Heart left ventricle (tissue), 16 donors: ENCODE results near the gene EPS8. TPM values are rescaled to one million over a fixed set of nuclear protein-coding genes. Genes with fewer than 3 reads are reported as not detected.

Experiments
- ATAC-seq, 4 donors: fragments of 200-7000 bp; cut with Tn5 transposase; one replicate each; pipeline ENCODE4 v1.9.1; 2020 to 2022; ENCODE audit warnings: moderate library complexity in 4 of 4, mild to moderate bottlenecking in 3 of 4, moderate number of reproducible peaks in 1 of 4
- DNase-seq, 5 donors: peaks; one replicate each; pipeline ENCODE4 v3.0.0-alpha.2; 2020
- H3K27ac ChIP-seq, 12 donors: fragments of 200-600 bp; sonication (generic) in 4 of 12; one replicate each; pipeline versions ENCODE4 v1.5.0 to v1.8.0; 2016 to 2022; ENCODE audit warnings: mild to moderate bottlenecking in 2 of 12
- H3K27me3 ChIP-seq, 9 donors: fragments of 200-600 bp; sonication (generic) in 2 of 9; one replicate each; pipeline versions ENCODE4 v1.5.1 to v1.8.0; 2016 to 2022; ENCODE audit warnings: mild to moderate bottlenecking in 3 of 9
- H3K36me3 ChIP-seq, 9 donors: fragments of 200-600 bp; sonication (generic) in 2 of 9; one replicate each; pipeline versions ENCODE4 v1.5.0 to v1.8.0; 2018 to 2022; ENCODE audit warnings: mild to moderate bottlenecking in 2 of 9
- H3K4me1 ChIP-seq, 12 donors: fragments of 200-600 bp; sonication (generic) in 4 of 12; one replicate each; pipeline versions ENCODE4 v1.5.0 to v1.8.0; 2016 to 2022; ENCODE audit warnings: mild to moderate bottlenecking in 3 of 12
- H3K4me3 ChIP-seq, 12 donors: fragments of 200-600 bp; sonication (generic) in 4 of 12; one replicate each; pipeline versions ENCODE4 v1.5.0 to v1.8.0; 2017 to 2022; ENCODE audit warnings: mild to moderate bottlenecking in 9 of 12, moderate library complexity in 4 of 12
- H3K9me3 ChIP-seq, 12 donors: fragments of 200-600 bp; sonication (generic) in 4 of 12; one replicate each; pipeline versions ENCODE4 v1.5.0 to v1.8.0; 2016 to 2022; ENCODE audit warnings: mild to moderate bottlenecking in 1 of 12
- CTCF ChIP-seq, 12 donors: fragments of 200-600 bp; sonication (generic) in 4 of 12; IDR thresholded peaks; one replicate each; pipeline versions ENCODE4 v1.5.0 to v1.8.0; 2018 to 2022; ENCODE audit warnings: antibody characterized with exemption in 12 of 12, mild to moderate bottlenecking in 5 of 12
- POLR2A ChIP-seq, 2 donors: fragments of 450-650 bp; IDR thresholded peaks; one replicate each; pipeline ENCODE4 v1.6.1; 2017; ENCODE audit warnings: antibody characterized with exemption in 2 of 2, mild to moderate bottlenecking in 2 of 2, moderate library complexity in 2 of 2
- WGBS, 4 donors: extraction: QIAGEN DNeasy Blood & Tissue Kit in 2 of 4; methylation state at CpG; one replicate each; pipeline versions ENCODE4 v1.1.5 to v1.1.7; 2013 to 2018; 5-methylcytosine and 5-hydroxymethylcytosine counted together
- intact Hi-C, 10 donors: fragments of 100-400 bp; cut with DNase I; formaldehyde crosslinking; loops; one replicate each; pipeline versions ENCODE4 v1.11.1 to v1.14.2; 2022
- polyA plus RNA-seq, 2 donors: library from polyadenylated mRNA; stranded (reverse); fragments of 200-250 nt; gene quantifications; one replicate each; pipeline ENCODE4 v1.2.3, GENCODE V29; 2013
- total RNA-seq, 9 donors: library from RNA; depleted of rRNA in 2 of 9; stranded (reverse); fragments of >200 nt in 2 of 9; fragmentation: NEBNext Ultra II Directional in 3 of 9; extraction: Animal tissue kit (Norgen Biotek cat#: 25700) in 3 of 9; gene quantifications; one replicate each; pipeline versions ENCODE4 v1.1.0 to v1.2.4, GENCODE V29; 2016 to 2023
- donor health status: ischemic (EF 13 %, LVEDD 7.1; RV severe dilation, severe dysfunction).
- donor health status: healthy with polysubstance abuse.
- donor health status: DM: no; HTN: yes; CAD: no.
- donor health status: DM: no; HTN: no; CAD: no.
- donor health status: ischemic (EF 25% LVEDD 6.9; RV normal size, moderate dysfunction).
- donor health status: ischemic (EF 25% LVEDD 5.7; RV mildly dilated, moderate dysfunction).
- donor health status: healthy.
- donor health status: DM: yes; HTN: yes; CAD: no.
- donor health status: ischemic (EF 35%, LVEDD 5.7; RV mildly dilated, moderate dysfunction).
- donor health status: nonischemic (EF 11% LVEDD 7.7; RV severe dilation, severe dysfunction).
- donor health status: DM: yes; HTN: yes; CAD: no.
- donor health status: PGD.
- donor health status: ischemic (EF 29% LVEDD 5.4; RV normal size, mild dysfunction).
- donor health status: nonischemic (EF 23%, LVEDD 6.1; RV moderate dilation, normal function).

The EPS8 gene
- total and polyA plus RNA-seq, 11 donors: 11.7 to 56.0 (median 20.9) TPM

GRCh38 chr12:15776532-15776931 is 12.7 kb downstream of the EPS8 start:
- Histone ChIP-seq H3K4me3 (no peak overlapping the region), H3K9me3 (no peaks in the 10 kb centered on the region), H3K27ac (no peak overlapping the region), H3K36me3 (no peaks in the 10 kb centered on the region), H3K4me1 (peaks cover 0 to 36% (median 3%) of the 10 kb centered on the region in 12 donors), H3K27me3 (no peaks in the 10 kb centered on the region)
- 91 to 94% (median 93%) methylated on average over 5 of the region's 5 CpGs for WGBS, 4 donors
- ATAC-seq: no peak
- no peak for TF ChIP-seq CTCF (IDR thresholded peaks at IDR 0.05)
- TF ChIP-seq POLR2A (IDR thresholded peaks at IDR 0.05): no peak
- intact Hi-C loops: loop anchor here in 1 of 10 donors (5.0 kb wide), 1 partner anchor 89 kb away; no protein-coding TSS in a partner anchor
- no peak for DNase-seq

DNA sequence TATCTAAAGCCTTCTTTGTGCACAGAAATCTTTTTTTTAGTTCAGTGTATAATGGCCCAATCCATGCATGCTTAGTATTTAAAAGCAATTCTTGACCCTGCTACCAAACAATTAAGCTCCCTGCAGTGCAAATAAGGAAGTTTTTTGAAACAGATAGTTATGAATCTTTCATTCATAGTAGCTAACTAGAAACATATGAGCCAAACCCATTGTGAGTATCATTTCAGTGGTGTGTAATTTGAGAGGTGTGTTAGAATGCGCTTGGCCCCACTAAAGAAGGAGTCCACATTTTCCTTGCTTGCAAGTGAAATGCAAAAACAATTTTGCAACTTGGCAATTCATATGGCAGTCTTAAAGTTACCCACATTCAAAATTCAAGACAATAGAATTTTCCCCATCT is 14.4 kb downstream of the EPS8 start:
- no peaks in the 10 kb centered on the region for H3K9me3 ChIP-seq
- ATAC-seq (no peak), DNase-seq (no peak)
- H3K4me1 ChIP-seq: peaks cover 0 to 54% (median under 1%) of the 10 kb centered on the region in 12 donors
- TF ChIP-seq CTCF (IDR thresholded peaks at IDR 0.05) (no peak), POLR2A (IDR thresholded peaks at IDR 0.05) (no peak)
- H3K27ac ChIP-seq: no peak overlapping the region
- no peaks in the 10 kb centered on the region for H3K36me3 ChIP-seq
- intact Hi-C loops: loop anchor here in 3 of 10 donors (5.0 kb wide), 4 partner anchors 82 to 183 kb away; no protein-coding TSS in a partner anchor
- WGBS, 4 donors: 93 to 100% (median 98%) methylated on average over 1 of the region's 1 CpG
- H3K4me3 ChIP-seq: no peak overlapping the region
- H3K27me3 ChIP-seq: no peaks in the 10 kb centered on the region

GRCh38 chr12:15772405-15773018 is 16.7 kb downstream of the EPS8 start:
- no peak overlapping the region for H3K27ac ChIP-seq
- no peak overlapping the region for H3K4me3 ChIP-seq
- H3K27me3 ChIP-seq: no peaks in the 10 kb centered on the region
- WGBS, 4 donors: 90 to 96% (median 92%) methylated on average over 2 of the region's 2 CpGs
- no peaks in the 10 kb centered on the region for H3K9me3 ChIP-seq
- DNase-seq (no peak), ATAC-seq (no peak)
- H3K36me3 ChIP-seq: no peaks in the 10 kb centered on the region
- TF ChIP-seq POLR2A (IDR thresholded peaks at IDR 0.05) (no peak), CTCF (IDR thresholded peaks at IDR 0.05) (peak; percentile 11 to 63 (median 33))
- H3K4me1 ChIP-seq: peaks cover 0 to 65% (median 3%) of the 10 kb centered on the region in 12 donors
- intact Hi-C loops: loop anchor here in 3 of 10 donors (5.0 kb wide), 3 partner anchors 85 to 180 kb away; no protein-coding TSS in a partner anchor

DNA sequence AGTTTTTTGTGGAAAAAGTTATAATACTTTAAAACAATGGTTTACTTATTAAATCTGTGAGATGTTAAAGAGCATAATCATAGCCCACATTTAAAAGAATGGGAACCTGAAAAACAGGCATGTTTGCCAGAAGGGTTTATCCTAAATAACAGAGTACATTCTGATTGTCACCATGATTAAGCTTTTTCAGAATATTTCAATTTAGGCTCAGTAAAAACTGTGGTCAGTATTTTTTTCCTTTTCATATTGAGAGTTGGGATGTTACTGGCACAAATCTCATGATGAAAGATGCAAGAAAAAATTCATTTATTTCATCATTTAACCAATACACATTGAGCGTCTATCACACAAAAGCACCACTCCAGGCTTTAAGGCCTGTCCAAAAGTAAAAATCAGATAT is 18.6 kb downstream of the EPS8 start:
- Histone ChIP-seq H3K27ac (peak overlapping the region in 6 of 12 donors; percentile 8 to 53 (median 32)), H3K36me3 (no peaks in the 10 kb centered on the region), H3K4me3 (no peak overlapping the region), H3K9me3 (no peaks in the 10 kb centered on the region), H3K27me3 (no peaks in the 10 kb centered on the region), H3K4me1 (peaks cover 0 to 69% (median 4%) of the 10 kb centered on the region in 12 donors)
- no peak for DNase-seq
- no peak for TF ChIP-seq POLR2A (IDR thresholded peaks at IDR 0.05)
- TF ChIP-seq CTCF (IDR thresholded peaks at IDR 0.05): no peak
- intact Hi-C loops: loop anchor here in 3 of 10 donors (5.0 kb wide), 3 partner anchors 87 to 178 kb away; no protein-coding TSS in a partner anchor
- ATAC-seq: no peak
- whole genome bisulfite sequencing, 4 donors: 82 to 94% (median 85%) methylated on average over 1 of the region's 1 CpG
